Muscle layer of colon (tissue), 2 donors: ENCODE data around the gene DNMBP.

ENCODE experiments used
- H3K27ac ChIP-seq: one replicate; pipeline ENCODE4 v1.7.0; 2013; ENCODE audit warnings: low read depth, mild to moderate bottlenecking, low read length, moderate library complexity
- H3K27me3 ChIP-seq, 2 donors: one replicate each; pipeline ENCODE4 v1.7.0; 2013; ENCODE audit warnings: low read length in 2 of 2, mild to moderate bottlenecking in 2 of 2; ENCODE audit not compliant: insufficient read depth in 2 of 2, control insufficient read depth in 1 of 2
- H3K36me3 ChIP-seq: one replicate; pipeline ENCODE4 v1.7.0; 2013; ENCODE audit warnings: mild to moderate bottlenecking, low read length; ENCODE audit not compliant: insufficient read depth
- H3K4me1 ChIP-seq: one replicate; pipeline ENCODE4 v1.7.0; 2013; ENCODE audit warnings: mild to moderate bottlenecking, low read length; ENCODE audit not compliant: insufficient read depth
- H3K4me3 ChIP-seq, 2 donors: one replicate each; pipeline ENCODE4 v1.7.0; 2013; ENCODE audit warnings: low read length in 2 of 2, low read depth in 1 of 2, mild to moderate bottlenecking in 1 of 2, moderate library complexity in 1 of 2
- H3K9ac ChIP-seq: one replicate; pipeline ENCODE4 v1.7.0; 2013; ENCODE audit warnings: low read length
- H3K9me3 ChIP-seq: one replicate; pipeline ENCODE4 v1.7.0; 2013; ENCODE audit warnings: mild to moderate bottlenecking, low read length
- donor health status: abdominal sarcoma.
- donor health status: Adenocarcinoma of cecum.

Gene DNMBP

GRCh38 chr10:99827936-99828335, 181.8 kb downstream of the DNMBP start:
- no peak overlapping the region for H3K27ac ChIP-seq
- no peaks in the 10 kb centered on the region for H3K36me3 ChIP-seq
- no peaks in the 10 kb centered on the region for H3K4me1 ChIP-seq

More at GRCh38 chr10:99827936-99828335, 181.8 kb downstream of the DNMBP start:
- H3K9me3 ChIP-seq: no peaks in the 10 kb centered on the region
- H3K9ac ChIP-seq: no peak overlapping the region
- no peaks in the 10 kb centered on the region for H3K27me3 ChIP-seq
- H3K4me3 ChIP-seq: no peak overlapping the region
